ENCODE measurements around the gene SH3RF3. TPM values are rescaled to one million over a fixed set of nuclear protein-coding genes. Genes with fewer than 3 reads are reported as not detected.

Gene SH3RF3
- total RNA-seq, 1 experiment from 2014 or later: 1.0 TPM

DNA sequence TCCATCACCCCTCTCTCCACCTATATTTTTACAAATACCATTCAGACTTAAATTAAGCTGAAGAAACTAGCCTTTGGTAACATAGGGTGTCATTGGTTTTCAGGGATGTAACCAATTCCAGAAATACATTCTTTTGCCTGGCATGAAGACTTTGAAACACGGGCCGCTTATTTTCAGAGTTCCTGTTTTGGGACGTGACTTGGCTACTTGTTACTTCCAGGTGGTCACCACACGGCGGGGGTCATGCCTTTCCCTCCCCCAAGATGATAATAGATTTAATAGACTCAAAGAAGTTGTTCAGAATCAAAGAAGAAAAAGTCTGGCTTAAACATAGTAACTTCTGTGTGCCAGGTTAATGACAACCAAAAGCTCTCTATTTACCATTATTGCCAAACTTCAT is 374.2 kb downstream of the SH3RF3 start:
- ChIA-PET POLR2A (interaction anchor here (0.5 kb wide), 1 partner anchor 709 kb away, joined by 3 read pairs; no protein-coding TSS in a partner anchor), CTCF (no interaction called here)
- DNase-seq (ENCODE audit: low spot score) (no peak), ATAC-seq (no peak)
- Mint-ChIP-seq H3K4me3 (no peak overlapping the region), H3K36me3 (no peaks in the 10 kb centered on the region), H3K4me1 (0 out of 2 replicates have a peak, but pooled peaks cover 5% of the 10 kb centered on the region), H3K27me3 (ENCODE audit: low read depth) (no peaks in the 10 kb centered on the region), H3K9me3 (peaks cover 17% of the 10 kb centered on the region), H3K27ac (no peak overlapping the region)
- TF ChIP-seq SMAD3 (CRISPR knock-in tag; IDR thresholded peaks at IDR 0.05; ENCODE audit: borderline replicate concordance): no peak
- TF ChIP-seq, protein P1, sequence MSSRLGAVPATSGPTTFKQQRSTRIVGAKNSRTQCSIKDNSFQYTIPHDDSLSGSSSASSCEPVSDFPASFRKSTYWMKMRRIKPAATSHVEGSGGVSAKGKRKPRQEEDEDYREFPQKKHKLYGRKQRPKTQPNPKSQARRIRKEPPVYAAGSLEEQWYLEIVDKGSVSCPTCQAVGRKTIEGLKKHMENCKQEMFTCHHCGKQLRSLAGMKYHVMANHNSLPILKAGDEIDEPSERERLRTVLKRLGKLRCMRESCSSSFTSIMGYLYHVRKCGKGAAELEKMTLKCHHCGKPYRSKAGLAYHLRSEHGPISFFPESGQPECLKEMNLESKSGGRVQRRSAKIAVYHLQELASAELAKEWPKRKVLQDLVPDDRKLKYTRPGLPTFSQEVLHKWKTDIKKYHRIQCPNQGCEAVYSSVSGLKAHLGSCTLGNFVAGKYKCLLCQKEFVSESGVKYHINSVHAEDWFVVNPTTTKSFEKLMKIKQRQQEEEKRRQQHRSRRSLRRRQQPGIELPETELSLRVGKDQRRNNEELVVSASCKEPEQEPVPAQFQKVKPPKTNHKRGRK (CRISPR knock-in tag; IDR thresholded peaks at IDR 0.05; ENCODE audit: borderline replicate concordance): no peak
- TF ChIP-seq JUN (CRISPR knock-in tag; IDR thresholded peaks at IDR 0.05): no peak
- TF ChIP-seq RELA (CRISPR knock-in tag; IDR thresholded peaks at IDR 0.05; ENCODE audit: borderline replicate concordance): no peak
- TF ChIP-seq ATF3 (CRISPR knock-in tag; conservative IDR thresholded peaks at IDR 0.05): no peak
- TF ChIP-seq RORB (CRISPR knock-in tag; IDR thresholded peaks at IDR 0.05): no peak
- no peak for TF ChIP-seq GTF2I (CRISPR knock-in tag; conservative IDR thresholded peaks at IDR 0.05)
- TF ChIP-seq ARID4B (CRISPR knock-in tag; IDR thresholded peaks at IDR 0.05; ENCODE audit: borderline replicate concordance): no peak
- TF ChIP-seq KAT7 (CRISPR knock-in tag; IDR thresholded peaks at IDR 0.05; ENCODE audit: borderline replicate concordance): no peak
- no peak for TF ChIP-seq ZNF219 (CRISPR knock-in tag; IDR thresholded peaks at IDR 0.05; ENCODE audit: borderline replicate concordance)
- no peak for TF ChIP-seq USF2 (CRISPR knock-in tag; IDR thresholded peaks at IDR 0.05)
- TF ChIP-seq, protein P2, sequence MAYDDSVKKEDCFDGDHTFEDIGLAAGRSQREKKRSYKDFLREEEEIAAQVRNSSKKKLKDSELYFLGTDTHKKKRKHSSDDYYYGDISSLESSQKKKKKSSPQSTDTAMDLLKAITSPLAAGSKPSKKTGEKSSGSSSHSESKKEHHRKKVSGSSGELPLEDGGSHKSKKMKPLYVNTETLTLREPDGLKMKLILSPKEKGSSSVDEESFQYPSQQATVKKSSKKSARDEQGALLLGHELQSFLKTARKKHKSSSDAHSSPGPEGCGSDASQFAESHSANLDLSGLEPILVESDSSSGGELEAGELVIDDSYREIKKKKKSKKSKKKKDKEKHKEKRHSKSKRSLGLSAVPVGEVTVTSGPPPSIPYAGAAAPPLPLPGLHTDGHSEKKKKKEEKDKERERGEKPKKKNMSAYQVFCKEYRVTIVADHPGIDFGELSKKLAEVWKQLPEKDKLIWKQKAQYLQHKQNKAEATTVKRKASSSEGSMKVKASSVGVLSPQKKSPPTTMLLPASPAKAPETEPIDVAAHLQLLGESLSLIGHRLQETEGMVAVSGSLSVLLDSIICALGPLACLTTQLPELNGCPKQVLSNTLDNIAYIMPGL (CRISPR knock-in tag; IDR thresholded peaks at IDR 0.05): no peak
- TF ChIP-seq, protein P3, sequence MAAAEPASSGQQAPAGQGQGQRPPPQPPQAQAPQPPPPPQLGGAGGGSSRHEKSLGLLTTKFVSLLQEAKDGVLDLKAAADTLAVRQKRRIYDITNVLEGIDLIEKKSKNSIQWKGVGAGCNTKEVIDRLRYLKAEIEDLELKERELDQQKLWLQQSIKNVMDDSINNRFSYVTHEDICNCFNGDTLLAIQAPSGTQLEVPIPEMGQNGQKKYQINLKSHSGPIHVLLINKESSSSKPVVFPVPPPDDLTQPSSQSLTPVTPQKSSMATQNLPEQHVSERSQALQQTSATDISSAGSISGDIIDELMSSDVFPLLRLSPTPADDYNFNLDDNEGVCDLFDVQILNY (CRISPR knock-in tag; IDR thresholded peaks at IDR 0.05): no peak
- TF ChIP-seq, protein P4, sequence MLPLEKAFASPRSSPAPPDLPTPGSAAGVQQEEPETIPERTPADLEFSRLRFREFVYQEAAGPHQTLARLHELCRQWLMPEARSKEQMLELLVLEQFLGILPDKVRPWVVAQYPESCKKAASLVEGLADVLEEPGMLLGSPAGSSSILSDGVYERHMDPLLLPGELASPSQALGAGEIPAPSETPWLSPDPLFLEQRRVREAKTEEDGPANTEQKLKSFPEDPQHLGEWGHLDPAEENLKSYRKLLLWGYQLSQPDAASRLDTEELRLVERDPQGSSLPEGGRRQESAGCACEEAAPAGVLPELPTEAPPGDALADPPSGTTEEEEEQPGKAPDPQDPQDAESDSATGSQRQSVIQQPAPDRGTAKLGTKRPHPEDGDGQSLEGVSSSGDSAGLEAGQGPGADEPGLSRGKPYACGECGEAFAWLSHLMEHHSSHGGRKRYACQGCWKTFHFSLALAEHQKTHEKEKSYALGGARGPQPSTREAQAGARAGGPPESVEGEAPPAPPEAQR (CRISPR knock-in tag; IDR thresholded peaks at IDR 0.05): no peak

All from WTC11 (cell line).